ENCODE data around the gene TBC1D12.
"Not testable (repeated sequence)": the region's sequence is repeated elsewhere in the genome, so short reads cannot be mapped to it uniquely, and the experiment has no call there.

The TBC1D12 gene

GRCh38 chr10:94533027-94533426 is 130.7 kb downstream of the TBC1D12 start:
- TF ChIP-seq, protein P1, sequence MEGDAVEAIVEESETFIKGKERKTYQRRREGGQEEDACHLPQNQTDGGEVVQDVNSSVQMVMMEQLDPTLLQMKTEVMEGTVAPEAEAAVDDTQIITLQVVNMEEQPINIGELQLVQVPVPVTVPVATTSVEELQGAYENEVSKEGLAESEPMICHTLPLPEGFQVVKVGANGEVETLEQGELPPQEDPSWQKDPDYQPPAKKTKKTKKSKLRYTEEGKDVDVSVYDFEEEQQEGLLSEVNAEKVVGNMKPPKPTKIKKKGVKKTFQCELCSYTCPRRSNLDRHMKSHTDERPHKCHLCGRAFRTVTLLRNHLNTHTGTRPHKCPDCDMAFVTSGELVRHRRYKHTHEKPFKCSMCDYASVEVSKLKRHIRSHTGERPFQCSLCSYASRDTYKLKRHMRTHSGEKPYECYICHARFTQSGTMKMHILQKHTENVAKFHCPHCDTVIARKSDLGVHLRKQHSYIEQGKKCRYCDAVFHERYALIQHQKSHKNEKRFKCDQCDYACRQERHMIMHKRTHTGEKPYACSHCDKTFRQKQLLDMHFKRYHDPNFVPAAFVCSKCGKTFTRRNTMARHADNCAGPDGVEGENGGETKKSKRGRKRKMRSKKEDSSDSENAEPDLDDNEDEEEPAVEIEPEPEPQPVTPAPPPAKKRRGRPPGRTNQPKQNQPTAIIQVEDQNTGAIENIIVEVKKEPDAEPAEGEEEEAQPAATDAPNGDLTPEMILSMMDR (IDR thresholded peaks at IDR 0.05; ENCODE audit: low read depth, low read length, missing control alignments) = no peak
- in situ Hi-C loops (cut with HindIII; ENCODE audit: low sequenced_read_pairs) = no loop called here
- H3K4me3 ChIP-seq (ENCODE audit: low read depth, low read length) = no peak overlapping the region
- DNase-seq (ENCODE audit: low read depth) = no peak

GRCh38 chr10:94542282-94542681 is 139.9 kb downstream of the TBC1D12 start:
- H3K4me3 ChIP-seq (ENCODE audit: low read depth, low read length); in situ Hi-C loops (cut with HindIII; ENCODE audit: low sequenced_read_pairs); DNase-seq (ENCODE audit: low read depth): not testable (repeated sequence)

- in situ Hi-C loops (cut with HindIII; ENCODE audit: low sequenced_read_pairs) = no loop called here
- peak within 1 kb of the TSS; percentile 93 for H3K4me3 ChIP-seq (ENCODE audit: low read depth, low read length)
- TF ChIP-seq, protein P1 (IDR thresholded peaks at IDR 0.05; ENCODE audit: low read depth, low read length, missing control alignments) = no peak
- peak; percentile 67 for DNase-seq (ENCODE audit: low read depth)
Observed at GRCh38 chr10:94545391-94546048, 143.2 kb downstream of the TBC1D12 start, which contains the start of gene HELLS. Gene HELLS (plus strand): TSS chr10:94545788. CDS start chr10:94545922, 134 bp downstream.

- in situ Hi-C loops (cut with HindIII; ENCODE audit: low sequenced_read_pairs) = no loop called here
- TF ChIP-seq, protein P1 (IDR thresholded peaks at IDR 0.05; ENCODE audit: low read depth, low read length, missing control alignments) = no peak
- peak overlapping the region; percentile 93 for H3K4me3 ChIP-seq (ENCODE audit: low read depth, low read length)
- no peak for DNase-seq (ENCODE audit: low read depth)
Observed at GRCh38 chr10:94546049-94546900, 143.9 kb downstream of the TBC1D12 start.

DNA sequence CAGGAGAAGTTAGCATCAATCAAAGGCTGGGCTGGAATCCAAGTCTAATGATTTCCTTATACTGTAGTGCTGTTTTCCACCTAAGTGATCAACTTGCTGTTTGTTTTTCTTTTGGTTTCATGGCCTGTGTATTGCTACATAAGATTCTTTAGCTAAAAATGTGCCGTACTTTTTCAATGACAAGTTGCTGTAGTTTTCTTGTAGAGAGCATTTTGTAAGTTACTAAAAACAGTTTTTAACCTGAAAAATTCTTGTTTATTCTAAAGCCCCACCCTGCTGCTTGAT is 144.5 kb downstream of the TBC1D12 start:
- TF ChIP-seq, protein P1 (IDR thresholded peaks at IDR 0.05; ENCODE audit: low read depth, low read length, missing control alignments) = no peak
- DNase-seq (ENCODE audit: low read depth) = no peak
- in situ Hi-C loops (cut with HindIII; ENCODE audit: low sequenced_read_pairs) = no loop called here
- peak overlapping the region; percentile 93 for H3K4me3 ChIP-seq (ENCODE audit: low read depth, low read length)

DNA sequence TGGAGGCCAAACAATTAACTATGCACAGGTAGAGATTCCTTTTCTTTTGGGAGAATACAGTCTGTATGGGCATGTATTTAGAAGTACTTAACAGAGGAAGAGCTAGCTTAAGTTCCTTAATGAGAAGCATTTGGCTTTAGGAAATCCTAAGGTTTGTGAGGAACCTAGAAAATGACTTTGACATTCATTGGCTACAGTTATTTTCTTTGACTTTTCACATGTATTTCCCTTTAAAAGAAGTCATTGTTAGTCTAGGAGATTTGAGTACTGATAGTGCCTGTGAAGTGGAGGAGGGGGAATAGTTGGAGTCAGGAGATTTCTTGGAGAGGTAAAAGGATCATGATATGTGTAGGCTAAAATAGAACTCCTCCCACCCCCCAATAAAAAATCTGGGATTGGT is 146.9 kb downstream of the TBC1D12 start:
- TF ChIP-seq, protein P1 (IDR thresholded peaks at IDR 0.05; ENCODE audit: low read depth, low read length, missing control alignments) = no peak
- in situ Hi-C loops (cut with HindIII; ENCODE audit: low sequenced_read_pairs) = no loop called here
- no peak overlapping the region for H3K4me3 ChIP-seq (ENCODE audit: low read depth, low read length)
- no peak for DNase-seq (ENCODE audit: low read depth)

GRCh38 chr10:94567714-94568307 is 165.5 kb downstream of the TBC1D12 start:
- H3K4me3 ChIP-seq (ENCODE audit: low read depth, low read length); DNase-seq (ENCODE audit: low read depth); in situ Hi-C loops (cut with HindIII; ENCODE audit: low sequenced_read_pairs): not testable (repeated sequence)

Data from astrocyte of the cerebellum (primary cell).